WTC11 (cell line): Measurements from ENCODE around the gene STAG2.

Experiments used
- ATF1 ChIP-seq: sonication (generic); formaldehyde crosslinking; IDR thresholded peaks from 2 replicates; pipeline ENCODE4 v1.8.1; 2023; ENCODE audit warnings: mild to moderate bottlenecking, moderate library complexity, missing genetic modification reagents
- ATF6 ChIP-seq: sonication (generic); formaldehyde crosslinking; IDR thresholded peaks from 2 replicates; pipeline ENCODE4 v1.8.1; 2023; ENCODE audit warnings: mild to moderate bottlenecking, missing genetic modification reagents
- CREB1 ChIP-seq: sonication (generic); formaldehyde crosslinking; IDR thresholded peaks from 2 replicates; pipeline ENCODE4 v1.8.0; 2023; ENCODE audit warnings: mild to moderate bottlenecking, missing genetic modification reagents
- CTCF ChIP-seq: fragments of 200-600 bp; IDR thresholded peaks from 2 replicates; pipeline ENCODE4 v1.8.0; 2022; ENCODE audit warnings: antibody characterized with exemption
- NFYB ChIP-seq: sonication (generic); formaldehyde crosslinking; conservative IDR thresholded peaks from 2 replicates; pipeline ENCODE4 v1.8.0; 2022; ENCODE audit warnings: low read depth, missing genetic modification reagents
- NR3C1 ChIP-seq: sonication (generic); formaldehyde crosslinking; conservative IDR thresholded peaks from 2 replicates; pipeline ENCODE4 v1.8.1; 2023; ENCODE audit warnings: low read depth, mild to moderate bottlenecking, missing genetic modification reagents
- TP53 ChIP-seq: sonication (generic); formaldehyde crosslinking; IDR thresholded peaks from 2 replicates; pipeline ENCODE4 v1.8.1; 2023; ENCODE audit warnings: mild to moderate bottlenecking, missing genetic modification reagents
- USF1 ChIP-seq: sonication (generic); formaldehyde crosslinking; IDR thresholded peaks from 2 replicates; pipeline ENCODE4 v1.8.0; 2022; ENCODE audit warnings: mild to moderate bottlenecking, missing genetic modification reagents
- TF ChIP-seq, protein P1 (sequence below): sonication (generic); formaldehyde crosslinking; IDR thresholded peaks from 2 replicates; pipeline ENCODE4 v1.8.0; 2022; ENCODE audit warnings: mild to moderate bottlenecking, missing genetic modification reagents

- TF ChIP-seq CTCF (no peak), ATF6 (CRISPR knock-in tag) (no peak), NFYB (CRISPR knock-in tag) (no peak), USF1 (CRISPR knock-in tag) (no peak), NR3C1 (CRISPR knock-in tag) (no peak), TP53 (CRISPR knock-in tag) (no peak), ATF1 (CRISPR knock-in tag) (no peak), CREB1 (no peak)
- TF ChIP-seq, protein P1, sequence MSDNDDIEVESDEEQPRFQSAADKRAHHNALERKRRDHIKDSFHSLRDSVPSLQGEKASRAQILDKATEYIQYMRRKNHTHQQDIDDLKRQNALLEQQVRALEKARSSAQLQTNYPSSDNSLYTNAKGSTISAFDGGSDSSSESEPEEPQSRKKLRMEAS = no peak
Observed at GRCh38 chrX:123968383-123969050, 7.0 kb downstream of the STAG2 start.
